NCI-H2171 treated with DMSO at 0.1 percent for 48 hours (cell line): ENCODE measurements around the gene CACHD1.
A peak's percentile ranks its signal among the peaks of the same experiment; 100 is the strongest.

ENCODE experiments used
- DNase-seq: peaks from one replicate; lab custom pipeline; 2025; lab: John Stamatoyannopoulos, UW

Gene CACHD1

DNA sequence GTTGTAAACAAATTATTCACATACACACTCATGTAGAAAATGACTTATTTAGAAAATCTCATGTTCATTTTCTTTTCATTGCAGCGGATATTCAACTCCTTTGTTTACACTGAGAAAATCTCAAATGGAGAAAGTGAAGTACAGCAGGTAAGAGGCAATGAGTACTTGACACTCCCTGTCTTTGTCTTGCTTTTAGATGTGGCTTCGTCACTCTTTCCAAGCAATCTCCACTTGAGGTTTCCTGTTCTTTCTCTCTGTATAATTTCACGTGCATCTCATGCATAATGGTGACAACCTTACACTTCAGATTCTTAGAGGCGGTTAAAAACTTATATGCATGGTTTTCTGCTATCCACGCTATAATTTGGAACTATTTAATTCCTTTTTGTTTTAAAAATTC lies 80.6 kb downstream of the CACHD1 start:
- DNase-seq = no peak

DNA sequence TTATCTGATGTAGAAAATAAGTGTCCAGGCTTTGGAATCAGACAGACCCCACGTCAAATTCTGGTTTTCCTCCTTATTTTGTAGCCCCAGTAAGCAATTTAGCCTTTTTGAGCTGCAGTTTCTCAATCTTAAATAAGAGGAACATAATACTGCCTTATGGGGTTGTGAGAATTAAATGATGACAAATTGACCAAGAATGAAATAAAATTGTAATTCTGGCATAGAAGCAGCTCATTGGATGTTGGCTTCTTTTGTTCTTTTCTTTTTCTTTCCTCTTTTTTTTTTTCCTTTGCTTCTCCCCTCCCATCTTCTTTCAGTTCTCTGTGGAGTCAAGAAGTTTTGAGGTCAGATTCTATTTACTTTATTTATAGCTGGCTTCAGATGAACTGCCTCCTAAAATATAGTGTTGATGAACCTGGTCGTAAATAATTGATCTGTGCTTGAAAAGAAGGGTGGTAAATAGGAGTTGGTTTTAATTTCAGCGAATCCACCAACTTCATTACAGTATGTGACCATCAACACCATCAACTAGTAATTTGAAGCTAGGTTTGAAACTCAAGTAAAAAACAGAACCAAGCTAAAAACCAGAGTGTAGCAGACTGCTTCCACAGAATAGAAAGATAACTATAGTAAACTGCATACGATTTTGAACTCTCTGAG lies 81.1 kb downstream of the CACHD1 start:
- DNase-seq = no peak

DNA sequence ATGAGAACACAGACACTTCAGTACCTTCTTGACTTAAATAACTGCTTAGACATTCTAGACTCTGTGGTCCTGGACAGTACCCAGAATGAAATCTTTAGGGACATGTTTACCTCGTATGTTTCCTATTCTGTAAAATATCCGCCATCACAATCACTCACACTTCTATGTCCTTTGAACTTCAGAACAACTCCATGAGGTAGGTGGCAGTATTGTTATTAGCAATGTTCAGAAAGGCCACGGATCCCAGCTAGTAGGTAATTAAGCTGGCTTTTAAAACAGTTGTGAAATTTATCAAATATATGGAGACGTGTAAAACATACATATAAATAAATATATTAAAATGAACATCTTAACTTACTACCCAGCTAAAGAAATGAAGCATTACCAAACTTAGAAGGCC lies 83.4 kb downstream of the CACHD1 start:
- DNase-seq = no peak

DNA sequence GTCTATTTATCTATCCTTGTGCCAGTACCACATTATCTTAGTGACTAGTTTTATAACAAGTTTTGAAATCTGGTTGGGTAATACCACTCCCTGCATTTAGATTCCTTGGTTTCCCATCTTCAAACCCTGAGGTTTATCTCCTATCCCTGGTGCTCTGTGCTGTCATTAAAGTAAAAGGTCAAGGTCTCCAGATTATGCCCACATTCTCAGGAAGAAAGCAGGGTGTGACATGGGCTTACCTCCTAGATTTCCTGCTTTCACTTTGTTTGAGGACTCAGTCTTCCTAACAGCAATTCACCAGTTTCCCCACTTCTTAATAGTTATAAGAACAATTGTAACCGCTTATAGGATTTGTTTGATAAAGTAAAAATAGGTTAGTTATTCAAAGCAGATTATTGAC lies 86.0 kb downstream of the CACHD1 start:
- no peak for DNase-seq

DNA sequence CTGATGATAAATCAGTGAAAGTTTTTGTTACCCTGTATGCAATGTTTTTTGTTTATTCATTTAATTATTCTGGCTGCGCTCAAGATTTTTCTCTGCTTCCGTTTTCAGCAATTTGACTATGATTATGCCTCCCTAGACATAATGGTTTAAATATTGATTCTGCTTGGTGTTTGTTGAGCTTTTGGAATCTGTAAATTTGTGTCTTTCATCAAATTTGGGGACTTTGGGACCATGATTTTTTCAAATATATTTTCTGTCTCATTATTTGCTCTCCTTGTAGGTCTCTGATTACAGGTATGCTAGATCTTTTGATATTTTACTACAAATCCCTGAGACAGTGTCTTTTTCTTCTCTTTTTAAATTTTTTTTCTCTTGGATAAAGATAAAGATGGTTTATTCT lies 92.1 kb downstream of the CACHD1 start:
- no peak for DNase-seq

DNA sequence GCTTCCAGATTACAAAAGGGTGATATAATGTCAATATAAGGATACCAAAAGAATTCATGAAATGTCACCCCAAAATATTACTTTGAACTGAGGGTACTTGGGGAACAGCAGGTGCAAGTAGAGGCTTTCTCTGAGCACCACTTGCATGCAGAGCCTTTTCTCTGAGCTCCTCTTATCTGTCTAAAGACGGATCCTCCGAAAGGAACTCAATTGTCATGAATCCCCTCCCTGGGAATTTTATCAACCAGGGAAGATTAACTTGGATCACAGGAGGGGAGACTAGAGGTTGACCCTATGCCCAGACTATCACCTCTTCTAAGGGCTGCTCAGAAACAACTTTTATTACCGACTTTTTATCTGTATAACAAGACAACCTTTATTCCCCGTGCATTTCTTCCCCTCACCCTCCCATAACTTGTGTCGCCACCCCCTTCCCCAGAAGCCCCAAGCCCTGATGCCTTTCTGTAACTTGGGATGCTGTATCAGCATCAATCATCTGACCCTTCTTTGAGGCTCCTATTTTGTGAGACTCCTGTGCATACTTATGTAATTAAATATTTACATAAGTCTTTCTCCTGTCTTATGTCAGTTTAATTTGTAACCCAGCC lies 94.1 kb downstream of the CACHD1 start:
- no peak for DNase-seq

DNA sequence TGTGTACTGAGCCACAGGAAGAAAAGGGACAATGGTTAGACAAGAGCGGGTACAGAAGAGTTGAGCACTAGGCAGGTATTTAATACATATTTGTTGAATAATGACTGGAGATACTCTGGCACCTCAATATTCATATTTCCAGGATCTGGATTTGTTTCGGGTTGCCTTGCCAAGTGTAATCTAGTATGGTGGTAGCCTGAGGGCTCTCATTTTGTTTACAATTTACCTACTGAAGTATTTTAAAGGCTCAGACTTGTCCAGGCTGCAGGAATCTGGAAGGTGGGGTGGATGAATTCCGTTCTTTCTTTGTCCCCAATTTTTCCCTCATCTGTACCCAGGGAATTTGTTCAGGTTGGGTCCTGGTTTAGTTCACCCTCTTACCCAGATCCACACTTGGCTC lies 95.0 kb downstream of the CACHD1 start:
- DNase-seq = no peak

DNA sequence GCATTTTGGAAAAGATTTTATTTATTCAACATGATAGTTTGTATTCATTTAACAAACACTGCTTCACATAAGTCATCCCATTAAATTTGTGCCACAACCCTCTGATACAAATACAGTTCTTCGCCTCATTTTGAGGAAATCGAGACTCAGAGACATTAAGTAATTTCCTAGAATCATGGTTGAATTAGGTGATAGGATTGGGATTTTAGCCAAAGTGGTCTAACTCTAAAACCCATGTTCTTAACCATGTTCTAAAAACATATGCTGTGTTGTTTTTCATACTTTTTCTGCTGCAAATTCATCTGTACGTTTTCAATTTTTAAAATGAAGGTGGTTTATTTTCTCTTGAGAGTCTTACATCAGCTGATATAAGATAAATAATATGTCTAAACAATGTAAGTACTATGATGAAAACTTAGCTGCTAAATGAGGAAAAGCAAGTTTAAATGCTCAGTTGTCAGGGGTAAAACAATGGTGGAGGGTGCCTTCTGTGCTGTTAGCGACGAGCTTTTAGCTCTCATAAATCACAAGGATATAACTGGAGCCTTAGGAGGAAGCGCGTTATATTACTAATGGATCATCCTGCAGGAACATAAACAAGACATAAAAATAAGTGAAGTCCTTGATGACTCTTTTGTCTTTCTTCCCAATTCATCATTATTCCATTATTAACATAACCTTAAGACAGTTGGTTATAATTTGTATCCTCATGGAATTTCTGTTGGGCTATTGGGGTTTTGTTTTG lies 97.7 kb downstream of the CACHD1 start:
- DNase-seq = no peak

DNA sequence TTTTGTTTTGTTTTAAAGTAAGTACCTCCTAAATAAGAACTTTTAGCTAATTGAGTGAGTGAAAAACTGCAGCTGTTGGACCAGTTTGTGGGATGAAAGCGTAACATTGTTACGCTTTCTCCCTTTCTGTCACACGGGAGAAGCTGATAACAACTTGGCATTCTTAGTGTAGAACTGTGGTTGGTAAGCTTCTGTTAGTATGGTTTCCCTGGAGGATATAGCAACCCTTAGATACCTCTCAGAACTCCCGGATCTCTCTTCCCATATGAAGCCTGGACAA lies 98.2 kb downstream of the CACHD1 start:
- no peak for DNase-seq

DNA sequence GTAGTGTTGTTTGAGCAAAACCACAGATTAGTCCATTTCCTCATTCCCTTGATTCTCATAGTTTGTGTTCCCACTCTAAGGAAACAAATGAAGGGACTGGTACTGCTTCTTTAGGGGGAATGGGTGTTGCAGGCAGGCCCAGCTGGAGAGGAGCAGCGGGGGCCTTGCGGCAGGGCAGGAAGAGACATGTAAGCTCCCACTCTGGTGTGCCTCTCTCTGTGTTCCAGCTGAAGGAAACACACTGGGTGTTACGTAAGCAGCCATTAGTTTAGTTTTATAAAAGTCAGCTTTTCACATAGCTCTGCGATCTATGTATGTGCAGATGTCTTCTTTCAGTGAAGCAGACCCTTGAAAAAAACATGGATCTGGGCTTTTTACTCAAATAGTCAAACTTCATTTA lies 99.5 kb downstream of the CACHD1 start:
- no peak for DNase-seq

DNA sequence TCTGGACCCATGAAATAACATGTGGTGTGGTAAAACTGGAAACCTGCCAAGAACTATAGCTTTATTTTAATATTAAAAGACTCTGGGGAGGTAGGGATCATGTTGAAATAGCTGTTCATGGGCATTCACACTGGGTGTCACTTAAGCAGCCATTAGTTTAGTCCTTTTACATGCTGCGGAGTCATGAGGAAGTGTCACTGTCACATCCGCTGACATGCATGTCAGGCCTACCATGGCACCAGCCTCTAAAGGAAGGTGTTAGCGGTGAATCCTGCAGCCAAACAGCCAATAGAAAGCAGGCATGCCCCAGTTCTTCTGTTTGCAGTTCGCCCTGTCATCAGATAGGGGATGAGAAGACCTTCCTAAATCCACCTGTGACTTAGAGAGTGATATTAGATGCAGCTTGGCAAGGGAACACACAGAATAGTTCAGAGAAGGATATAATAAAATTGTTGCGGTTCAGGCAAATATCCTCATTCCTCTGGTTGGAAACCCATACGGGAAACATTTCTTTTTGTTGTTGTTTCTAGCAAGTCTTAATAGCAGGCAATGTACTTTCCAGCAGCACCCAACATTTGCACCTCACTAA lies 100.4 kb downstream of the CACHD1 start:
- no peak for DNase-seq

DNA sequence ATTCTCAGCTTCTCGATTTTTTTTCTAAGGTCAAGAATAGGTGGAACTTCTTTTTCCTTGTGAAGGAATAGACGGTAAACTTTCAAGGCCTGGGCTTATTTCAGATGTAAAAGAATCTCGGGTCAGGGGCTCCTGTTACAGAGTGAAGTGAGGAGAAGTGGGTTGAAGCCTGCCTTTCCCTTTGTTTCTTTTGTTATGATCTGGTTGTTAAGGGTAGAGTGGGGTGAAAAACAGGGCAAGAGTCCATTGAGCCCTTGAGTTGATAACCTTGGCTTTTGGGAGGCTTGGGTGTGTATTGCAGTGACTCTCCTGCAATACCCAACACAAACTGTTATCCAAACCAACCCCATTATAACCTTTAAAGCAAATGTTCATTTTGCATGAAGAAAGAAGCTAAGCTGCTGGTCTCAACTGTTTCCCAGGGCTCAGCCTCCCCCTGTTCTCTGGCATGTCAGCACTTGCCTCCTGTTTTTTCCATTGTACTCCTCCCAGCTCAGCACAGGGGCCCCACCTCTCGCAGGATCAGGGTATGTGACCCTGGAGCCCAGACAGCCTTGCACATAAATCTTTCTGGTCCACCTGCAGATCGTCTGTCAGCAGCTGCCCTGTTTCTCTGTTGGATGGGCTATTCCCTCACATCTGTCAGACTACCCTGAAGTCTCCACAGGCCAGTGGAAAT lies 102.4 kb downstream of the CACHD1 start:
- peak; percentile 71 for DNase-seq

DNA sequence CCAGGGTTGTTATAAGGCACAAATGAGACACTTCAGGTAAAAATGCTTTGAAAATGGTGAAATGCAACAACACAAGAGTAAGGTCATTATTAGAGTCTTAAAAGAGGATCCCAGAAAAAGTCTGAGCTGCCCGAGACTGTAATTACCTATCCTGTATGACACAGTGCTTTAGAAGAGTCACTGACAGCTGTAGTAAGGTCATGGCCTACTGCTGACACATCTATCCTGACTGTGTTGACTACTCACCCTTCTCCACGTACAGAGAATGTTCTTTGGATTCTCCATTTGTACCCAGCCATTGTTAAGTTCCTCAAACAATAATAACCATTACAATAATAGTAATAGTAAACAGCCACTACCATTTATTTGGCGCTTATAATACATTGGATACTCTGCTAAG lies 104.4 kb downstream of the CACHD1 start:
- no peak for DNase-seq

DNA sequence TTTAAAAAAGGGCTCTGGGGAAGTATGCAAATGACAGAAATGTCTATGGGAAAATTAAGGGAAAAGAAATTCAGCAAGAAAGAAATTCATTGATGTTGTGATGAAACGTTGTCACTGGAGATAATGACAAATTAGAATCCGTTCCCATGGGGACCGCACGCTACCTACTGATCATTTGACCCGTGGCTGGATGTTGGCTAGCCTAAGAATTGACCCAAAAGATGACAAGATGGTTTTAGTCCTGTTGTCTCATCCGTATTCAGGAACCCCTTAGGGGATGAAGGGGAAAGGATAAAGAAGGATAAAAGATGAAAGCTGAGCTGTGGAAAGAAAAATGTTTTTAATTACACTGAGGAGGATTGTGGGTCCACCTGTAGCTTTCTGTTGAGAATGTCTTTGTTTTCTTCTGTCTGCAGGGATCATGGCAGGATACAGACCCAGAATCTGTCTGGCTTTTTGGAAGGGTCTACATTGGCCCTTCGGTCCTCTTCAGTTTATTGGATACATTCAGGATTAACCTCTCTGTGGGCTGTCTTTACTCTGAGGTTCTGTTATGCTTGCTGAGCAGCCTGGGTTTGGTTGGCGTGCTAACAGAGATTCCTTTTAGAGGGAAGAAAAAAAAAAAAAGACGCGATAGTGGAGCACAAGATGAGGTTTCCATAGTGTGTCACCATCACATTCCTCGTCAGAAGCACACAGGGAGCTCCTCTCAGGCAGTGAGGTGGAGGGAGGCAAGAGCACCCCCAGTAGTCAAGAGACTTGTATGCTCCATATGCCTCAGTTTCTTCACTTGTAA lies 106.2 kb downstream of the CACHD1 start:
- DNase-seq = no peak

DNA sequence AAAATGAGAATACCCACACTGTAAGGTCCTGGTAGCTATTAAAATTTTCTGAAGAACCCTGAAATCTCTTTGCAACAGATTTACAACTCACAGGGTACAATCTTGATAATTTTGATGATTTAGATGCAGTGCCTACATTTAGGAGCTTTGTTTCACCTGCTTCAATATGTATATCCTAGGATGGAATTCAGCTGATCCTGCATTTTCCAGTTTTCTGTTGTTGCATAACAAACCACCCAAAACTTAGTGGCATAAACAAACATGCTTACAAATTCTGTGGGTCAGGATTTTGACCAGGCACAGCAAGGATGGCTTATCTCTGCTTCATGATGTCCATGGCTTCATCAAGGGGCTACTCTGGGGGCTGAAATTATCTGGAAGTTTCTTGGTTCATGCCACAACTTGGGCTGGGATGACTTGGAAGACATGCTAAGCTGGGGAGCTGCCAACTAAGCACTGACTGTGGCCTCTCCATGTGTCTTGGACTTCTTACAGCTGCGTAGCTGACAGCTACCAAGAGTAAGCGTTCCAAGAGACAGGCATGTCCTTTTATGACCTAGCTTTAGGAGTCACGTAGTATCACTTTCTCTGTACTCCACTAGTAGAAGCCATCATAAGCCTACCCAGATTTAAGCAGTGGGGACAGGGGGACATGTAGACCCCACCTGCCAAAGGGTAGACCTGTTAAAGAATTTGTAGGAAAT lies 108.5 kb downstream of the CACHD1 start:
- no peak for DNase-seq

DNA sequence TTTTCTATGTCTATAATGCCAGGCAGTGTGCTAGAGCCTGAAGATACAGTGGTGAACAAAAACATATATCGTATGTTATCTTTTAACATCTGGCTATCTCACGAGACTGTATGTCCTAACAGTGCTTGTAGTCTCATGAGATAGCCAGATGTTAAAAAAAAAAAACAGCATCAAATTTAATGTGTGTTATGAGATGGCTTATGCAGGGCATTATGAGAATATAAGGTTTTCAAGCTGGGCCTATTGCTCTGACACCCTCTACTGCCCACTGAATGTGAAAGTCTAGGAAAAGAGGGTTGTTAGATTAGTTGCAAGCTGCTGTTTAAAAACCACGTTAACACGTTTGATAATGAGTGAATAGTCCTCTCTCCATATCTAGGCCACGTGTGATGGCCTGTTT lies 109.8 kb downstream of the CACHD1 start:
- peak; percentile 45 for DNase-seq

DNA sequence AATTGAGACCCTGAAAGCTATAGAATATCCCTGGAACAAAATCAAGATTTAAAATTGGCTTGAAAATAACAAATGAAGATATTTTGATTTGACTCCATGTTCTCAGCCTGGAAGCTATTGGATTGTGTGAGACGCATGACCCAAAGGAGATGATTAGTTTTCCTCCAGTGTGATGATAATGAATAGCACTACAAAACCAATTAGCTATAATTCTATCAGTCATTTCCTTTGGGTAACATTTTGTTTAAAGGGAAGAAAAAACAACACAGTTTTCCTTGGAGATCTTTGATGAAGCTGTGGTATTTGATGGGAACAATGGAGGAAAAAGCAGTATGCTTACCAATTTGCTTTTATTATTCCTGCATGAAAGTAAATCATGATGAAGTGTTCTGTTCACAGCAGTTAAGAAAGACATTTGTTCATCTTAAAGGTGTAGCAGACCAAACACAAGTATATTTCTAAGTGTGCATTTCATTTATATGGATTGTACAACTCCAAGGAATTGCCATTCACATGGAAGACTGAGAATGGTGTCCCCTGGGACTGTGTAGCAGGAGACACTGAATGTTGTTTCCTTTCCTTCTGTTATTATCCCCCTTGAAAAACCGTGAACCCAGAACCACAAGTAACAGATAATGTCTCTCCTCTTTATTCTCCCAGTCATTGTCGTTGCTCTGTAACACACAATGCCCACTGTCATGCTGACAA lies 111.4 kb downstream of the CACHD1 start:
- DNase-seq = peak; percentile 47

DNA sequence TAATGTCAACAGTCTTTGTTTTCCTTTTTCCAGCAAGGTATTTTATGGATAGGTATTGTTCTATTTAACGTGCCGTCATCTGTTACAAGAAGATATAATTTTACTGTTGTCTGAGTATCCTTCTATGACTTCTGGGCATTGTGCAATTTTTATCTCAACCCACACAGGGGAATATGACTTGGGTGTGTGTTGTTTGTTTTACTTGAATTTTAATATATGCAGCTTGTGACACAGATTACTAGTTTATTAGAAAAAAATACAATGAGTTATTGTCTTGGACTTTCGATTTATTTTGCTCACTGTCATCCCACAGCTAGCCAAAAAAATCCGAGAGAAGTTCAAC lies 111.9 kb downstream of the CACHD1 start:
- DNase-seq = no peak

DNA sequence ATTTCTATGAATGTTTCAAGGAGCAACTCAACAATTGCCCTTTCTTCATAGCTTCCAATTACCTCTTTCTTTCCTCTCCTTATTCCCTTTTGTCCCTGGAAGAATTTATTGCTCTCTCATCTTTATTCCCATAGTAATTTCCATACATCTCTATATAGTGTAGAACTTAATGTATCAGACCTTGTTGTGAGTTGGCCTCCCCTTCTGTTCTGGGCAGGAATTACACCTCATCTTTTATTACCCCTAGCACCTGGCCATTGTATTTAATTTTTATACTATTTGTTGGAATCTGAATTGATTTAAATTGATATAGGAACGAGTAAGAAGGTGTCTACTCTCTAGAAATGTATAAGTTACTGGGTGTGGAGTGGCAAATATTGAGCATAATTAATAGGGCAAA lies 114.5 kb downstream of the CACHD1 start:
- DNase-seq = no peak

DNA sequence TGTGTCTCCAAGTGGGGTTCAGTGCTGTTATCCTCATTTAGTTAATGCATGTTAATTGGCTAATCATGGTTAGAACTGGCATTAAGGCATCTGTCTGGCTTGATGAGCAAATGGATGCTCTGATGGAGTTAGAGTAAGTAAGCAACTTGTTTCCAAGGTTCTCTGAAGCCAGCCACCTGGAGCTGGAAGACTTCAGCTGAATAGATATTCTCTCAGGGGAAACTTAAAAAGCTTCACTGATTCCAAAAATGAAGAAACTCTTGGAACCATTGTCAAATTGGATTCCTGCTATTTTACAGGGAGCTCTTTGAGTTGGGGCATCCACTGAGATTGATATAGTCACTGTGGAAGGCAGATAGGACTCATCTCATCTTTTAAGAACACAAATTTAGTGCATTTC lies 118.9 kb downstream of the CACHD1 start:
- no peak for DNase-seq

DNA sequence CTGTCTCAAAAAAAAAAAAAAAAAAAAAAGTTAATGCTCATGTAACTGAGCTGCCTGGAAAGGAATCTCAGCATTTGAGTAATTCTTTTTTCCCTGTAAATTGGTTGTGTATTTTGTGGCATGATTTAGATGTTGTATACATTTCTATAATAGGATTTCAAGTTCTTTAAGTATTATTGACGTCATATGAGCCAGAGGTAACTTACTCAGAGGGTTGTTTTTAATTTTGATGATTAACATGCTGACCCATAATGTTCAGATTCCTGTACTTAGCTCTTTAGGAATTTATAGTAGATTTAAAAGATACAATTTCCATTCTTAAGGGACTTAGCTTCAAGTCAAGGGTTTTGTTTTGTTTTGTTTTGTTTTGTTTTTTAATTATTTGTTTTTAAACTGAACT lies 120.4 kb downstream of the CACHD1 start:
- no peak for DNase-seq
